GM23248 (cell line): ENCODE measurements around the gene MTHFD2L. TPM values are rescaled to one million over a fixed set of nuclear protein-coding genes. Genes with fewer than 3 reads are reported as not detected.

Source experiments
- DNase-seq: peaks from one replicate; pipeline ENCODE4 v3.0.0-alpha.2; 2015
- H2AFZ ChIP-seq: fragments of 200-600 bp; sonication (generic); 2 replicates; pipeline ENCODE4 v1.6.1; 2016; ENCODE audit warnings: antibody characterized with exemption
- H3F3A ChIP-seq: fragments of 200-600 bp; sonication (generic); 2 replicates; pipeline ENCODE4 v1.6.1; 2016; ENCODE audit warnings: mild to moderate bottlenecking, antibody characterized with exemption, mixed run types; ENCODE audit not compliant: insufficient read depth
- H3K27ac ChIP-seq: fragments of 200-600 bp; sonication (generic); 2 replicates; pipeline ENCODE4 v1.5.1; 2016; ENCODE audit warnings: mild to moderate bottlenecking
- H3K27me3 ChIP-seq: fragments of 200-600 bp; sonication (generic); replicated peaks from 2 replicates; pipeline ENCODE4 v1.6.1; 2016; ENCODE audit warnings: mild to moderate bottlenecking; ENCODE audit not compliant: insufficient read depth
- H3K36me3 ChIP-seq: fragments of 200-600 bp; sonication (generic); 2 replicates; pipeline ENCODE4 v1.6.1; 2016; ENCODE audit warnings: low read depth, mild to moderate bottlenecking
- H3K4me1 ChIP-seq: fragments of 200-600 bp; sonication (generic); 2 replicates; pipeline ENCODE4 v1.6.1; 2016; ENCODE audit warnings: mild to moderate bottlenecking; ENCODE audit not compliant: insufficient read depth
- H3K4me2 ChIP-seq: fragments of 200-600 bp; sonication (generic); one replicate; pipeline ENCODE4 v1.6.1; 2016; ENCODE audit warnings: mild to moderate bottlenecking; ENCODE audit not compliant: unreplicated experiment
- H3K4me3 ChIP-seq: fragments of 200-600 bp; sonication (generic); 2 replicates; pipeline ENCODE4 v1.5.1; 2016; ENCODE audit warnings: mild to moderate bottlenecking
- H3K79me2 ChIP-seq: fragments of 200-600 bp; sonication (generic); 2 replicates; pipeline ENCODE4 v1.6.1; 2016; ENCODE audit warnings: mild to moderate bottlenecking; ENCODE audit not compliant: insufficient read depth
- H3K9ac ChIP-seq: fragments of 200-600 bp; sonication (generic); 2 replicates; pipeline ENCODE4 v1.6.1; 2016; ENCODE audit warnings: mild to moderate bottlenecking
- H3K9me2 ChIP-seq: fragments of 200-600 bp; sonication (generic); 2 replicates; pipeline ENCODE4 v1.6.1; 2016; ENCODE audit warnings: mixed run types, mild to moderate bottlenecking, moderate library complexity; ENCODE audit not compliant: insufficient read depth
- H3K9me3 ChIP-seq: fragments of 200-600 bp; sonication (generic); one replicate; pipeline ENCODE4 v1.6.1; 2017; ENCODE audit warnings: low read depth
- H4K20me1 ChIP-seq: fragments of 200-600 bp; sonication (generic); 2 replicates; pipeline ENCODE4 v1.6.0; 2016; ENCODE audit not compliant: insufficient read depth
- EZH2 ChIP-seq: fragments of 200-600 bp; sonication (generic); IDR thresholded peaks from 2 replicates; pipeline ENCODE4 v1.6.1; 2018; ENCODE audit warnings: antibody characterized with exemption, mild to moderate bottlenecking; ENCODE audit not compliant: insufficient read depth, poor library complexity, severe bottlenecking
- EZH2phosphoT487 ChIP-seq: fragments of 200-600 bp; sonication (generic); IDR thresholded peaks from 2 replicates; pipeline ENCODE4 v1.6.1; 2018; ENCODE audit warnings: antibody characterized with exemption, moderate library complexity, mild to moderate bottlenecking, low read depth; ENCODE audit not compliant: insufficient read depth
- WGBS, 2 experiments: methylation state at CpG; one replicate each; pipeline ENCODE4 v1.1.6; 2015 to 2017; ENCODE audit warnings: low lambda C conversion rate in 2 of 2, low coverage in 1 of 2; ENCODE audit errors: missing lambda C conversion rate in 2 of 2; 5-methylcytosine and 5-hydroxymethylcytosine counted together
- in situ Hi-C: fragments of 300-500 bp; cut with MboI; formaldehyde crosslinking; loops from 2 replicates; pipeline ENCODE4 v1.15.0; 2020
- polyA plus RNA-seq: library from polyadenylated mRNA; unstranded; fragments of >200 nt; fragmentation: Nextera tagmentation; extraction: Ambion mirVana; gene quantifications from 2 replicates; pipeline ENCODE4 v1.2.1, GENCODE V29; 2016
- total RNA-seq: library from RNA; depleted of rRNA; stranded (reverse); fragments of >200 nt; shearing (Covaris generic); gene quantifications from 2 replicates; pipeline ENCODE4 v1.2.3, GENCODE V29; 2014

MTHFD2L gene
- total and polyA plus RNA-seq, 2 experiments from 2014 or later = 6.3 to 7.9 TPM

- peaks cover 77% of the 10 kb centered on the region for H3F3A ChIP-seq
- peak overlapping the region; percentile 80 for H3K9ac ChIP-seq
- DNase-seq = peak; percentile 61
- no peaks in the 10 kb centered on the region for H3K9me3 ChIP-seq
- H3K27me3 ChIP-seq = no peaks in the 10 kb centered on the region
- no peak overlapping the region; the same call in 1 of the 2 replicates for H2AFZ ChIP-seq
- WGBS, 2 experiments = 92 to 98% methylated on average over 3 of the region's 3 CpGs
- peak overlapping the region; percentile 99 for H3K27ac ChIP-seq
- no peak overlapping the region for H3K4me3 ChIP-seq
- no peaks in the 10 kb centered on the region for H3K79me2 ChIP-seq
- TF ChIP-seq EZH2 (no peak), EZH2phosphoT487 (no peak)
- H3K4me1 ChIP-seq = peaks cover 83% of the 10 kb centered on the region
- peak overlapping the region; percentile 11 for H3K4me2 ChIP-seq
- H4K20me1 ChIP-seq = no peaks in the 10 kb centered on the region
- H3K9me2 ChIP-seq = no peaks in the 10 kb centered on the region
- no peaks in the 10 kb centered on the region for H3K36me3 ChIP-seq
- in situ Hi-C loops = no loop called here
Measured at GRCh38 chr4:74112399-74113105, 45.4 kb upstream of the MTHFD2L start.

GRCh38 chr4:74114234-74114633, 43.7 kb upstream of the MTHFD2L start:
- 94 to 100% methylated on average over 1 of the region's 1 CpG for WGBS, 2 experiments
- H3K4me3 ChIP-seq = no peak overlapping the region
- TF ChIP-seq EZH2phosphoT487 = no peak
- no peak for TF ChIP-seq EZH2
- H3F3A ChIP-seq = peaks cover 71% of the 10 kb centered on the region
- no peaks in the 10 kb centered on the region for H3K27me3 ChIP-seq
- in situ Hi-C loops = no loop called here
- peak overlapping the region; percentile 62 for H3K9ac ChIP-seq
- no peaks in the 10 kb centered on the region for H3K9me2 ChIP-seq
- H3K4me2 ChIP-seq = peak overlapping the region; percentile 61
- peak overlapping the region; percentile 99 for H3K27ac ChIP-seq
- H2AFZ ChIP-seq = 0 out of 2 replicates have a peak overlapping the region, but pooled peaks have one; percentile 41
- H3K79me2 ChIP-seq = no peaks in the 10 kb centered on the region
- no peaks in the 10 kb centered on the region for H3K9me3 ChIP-seq
- DNase-seq = peak; percentile 92
- no peaks in the 10 kb centered on the region for H3K36me3 ChIP-seq
- no peaks in the 10 kb centered on the region for H4K20me1 ChIP-seq
- H3K4me1 ChIP-seq = peaks cover 70% of the 10 kb centered on the region

GRCh38 chr4:74117024-74117534, 40.8 kb upstream of the MTHFD2L start:
- in situ Hi-C loops = no loop called here
- Histone ChIP-seq H2AFZ (peak overlapping the region; percentile 2; the same call in 1 of the 2 replicates), H3K9ac (peak overlapping the region; percentile 74)

GRCh38 chr4:74118600-74119338, 39.1 kb upstream of the MTHFD2L start:
- Histone ChIP-seq H3K27ac (no peak overlapping the region), H4K20me1 (no peaks in the 10 kb centered on the region), H3K4me2 (no peak overlapping the region), H3K79me2 (no peaks in the 10 kb centered on the region), H3K9me2 (no peaks in the 10 kb centered on the region), H3K4me1 (peaks cover 48% of the 10 kb centered on the region), H3F3A (peaks cover 44% of the 10 kb centered on the region), H3K27me3 (no peaks in the 10 kb centered on the region), H3K4me3 (no peak overlapping the region), H3K36me3 (no peaks in the 10 kb centered on the region), H3K9ac (no peak overlapping the region), H2AFZ (no peak overlapping the region), H3K9me3 (no peaks in the 10 kb centered on the region)
- WGBS, 2 experiments = 97 to 99% methylated on average over 6 of the region's 6 CpGs
- in situ Hi-C loops = no loop called here
- TF ChIP-seq EZH2phosphoT487 (no peak), EZH2 (no peak)
- DNase-seq = no peak

More at GRCh38 chr4:74117024-74117534, 40.8 kb upstream of the MTHFD2L start:
- H3K4me1 ChIP-seq = peaks cover 50% of the 10 kb centered on the region
- WGBS, 2 experiments = 24 to 26% methylated on average over 3 of the region's 3 CpGs
- peaks cover 48% of the 10 kb centered on the region for H3F3A ChIP-seq
- peak overlapping the region; percentile 95 for H3K27ac ChIP-seq
- DNase-seq = peak; percentile 98
- no peaks in the 10 kb centered on the region for H3K79me2 ChIP-seq
- no peaks in the 10 kb centered on the region for H4K20me1 ChIP-seq
- no peaks in the 10 kb centered on the region for H3K27me3 ChIP-seq
- peak overlapping the region; percentile 54 for H3K4me2 ChIP-seq
- H3K36me3 ChIP-seq = no peaks in the 10 kb centered on the region
- no peak overlapping the region for H3K4me3 ChIP-seq
- TF ChIP-seq EZH2 (no peak), EZH2phosphoT487 (no peak)
- no peaks in the 10 kb centered on the region for H3K9me2 ChIP-seq
- H3K9me3 ChIP-seq = no peaks in the 10 kb centered on the region
